OCI-M2 (cell line): Measurements from ENCODE around the gene SNCAIP.

Experiments
- DNase-seq: peaks from one replicate; lab custom pipeline; 2025; ENCODE audit not compliant: unreplicated experiment; lab: John Stamatoyannopoulos, UW

SNCAIP gene

GRCh38 chr5:122493091-122494021 is 181.3 kb downstream of the SNCAIP start:
- DNase-seq: no peak

- no peak for DNase-seq
Observed at GRCh38 chr5:122494109-122494508, 182.1 kb downstream of the SNCAIP start.

GRCh38 chr5:122498163-122498562 is 186.1 kb downstream of the SNCAIP start:
- no peak for DNase-seq

GRCh38 chr5:122499585-122499984 is 187.5 kb downstream of the SNCAIP start:
- DNase-seq: no peak

- DNase-seq: no peak
Observed at GRCh38 chr5:122500245-122501088, 188.4 kb downstream of the SNCAIP start.

- DNase-seq: no peak
Observed at GRCh38 chr5:122501089-122501435, 189.0 kb downstream of the SNCAIP start.

- DNase-seq: no peak
Observed at GRCh38 chr5:122507045-122507444, 195.0 kb downstream of the SNCAIP start.

- no peak for DNase-seq
Observed at GRCh38 chr5:122507581-122507980, 195.5 kb downstream of the SNCAIP start.

GRCh38 chr5:122508623-122509022 is 196.6 kb downstream of the SNCAIP start:
- no peak for DNase-seq
